Measurements from ENCODE around the gene GRAMD4. TPM values are rescaled to one million over a fixed set of nuclear protein-coding genes. Genes with fewer than 3 reads are reported as not detected.

GRAMD4 gene
- polyA plus RNA-seq, 1 of the 3 experiments (the other 2 are of a cell fraction): 15.5 TPM

DNA sequence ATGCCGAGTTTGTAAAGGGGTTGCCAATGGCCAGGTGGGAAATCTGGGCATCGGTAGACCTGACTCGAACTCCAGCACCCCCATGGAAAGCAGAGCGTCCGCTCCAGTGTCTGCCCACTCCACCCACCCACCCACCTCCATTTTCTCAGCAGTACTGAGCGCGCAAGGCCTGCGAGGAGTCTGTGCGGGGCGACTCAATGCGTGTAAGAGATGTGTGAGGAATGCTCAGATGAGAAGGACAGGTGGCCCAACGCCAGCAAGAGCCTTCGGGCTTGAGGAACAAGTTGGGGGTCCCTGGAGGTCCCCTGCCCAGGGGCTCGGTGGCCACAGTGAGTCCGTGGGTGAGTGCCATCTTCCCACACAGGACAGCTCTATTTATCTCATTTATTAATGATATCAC lies 67.3 kb downstream of the GRAMD4 start:
- no peaks in the 10 kb centered on the region for H3F3A ChIP-seq (replicated peaks; ENCODE audit: insufficient read depth)
- no peaks in the 10 kb centered on the region for H3K9me3 ChIP-seq
- no peaks in the 10 kb centered on the region for H3K27me3 ChIP-seq (ENCODE audit: insufficient read depth)
- ChIA-PET CTCF (interaction anchor here (2.5 kb wide), 1 partner anchor 124 kb away, joined by 17 read pairs; no protein-coding TSS in a partner anchor), POLR2A (no interaction called here)
- H3K9ac ChIP-seq: no peak overlapping the region
- WGBS (ENCODE audit: low lambda C conversion rate): 98% methylated on average over 14 of the region's 15 CpGs
- DNase-seq: no peak
- no peak overlapping the region for H3K4me2 ChIP-seq
- no peak for TF ChIP-seq FOXM1 (IDR thresholded peaks at IDR 0.05; ENCODE audit: low read depth)
- TF ChIP-seq ELF1 (IDR thresholded peaks at IDR 0.05): no peak
- TF ChIP-seq TCF12 (IDR thresholded peaks at IDR 0.05): no peak
- TF ChIP-seq, protein P1, sequence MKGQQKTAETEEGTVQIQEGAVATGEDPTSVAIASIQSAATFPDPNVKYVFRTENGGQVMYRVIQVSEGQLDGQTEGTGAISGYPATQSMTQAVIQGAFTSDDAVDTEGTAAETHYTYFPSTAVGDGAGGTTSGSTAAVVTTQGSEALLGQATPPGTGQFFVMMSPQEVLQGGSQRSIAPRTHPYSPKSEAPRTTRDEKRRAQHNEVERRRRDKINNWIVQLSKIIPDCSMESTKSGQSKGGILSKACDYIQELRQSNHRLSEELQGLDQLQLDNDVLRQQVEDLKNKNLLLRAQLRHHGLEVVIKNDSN (IDR thresholded peaks at IDR 0.05; ENCODE audit: borderline replicate concordance, low read depth): no peak
- TF ChIP-seq FOSL2 (IDR thresholded peaks at IDR 0.05; ENCODE audit: borderline replicate concordance, low read depth): no peak
- no peak for TF ChIP-seq IRF3 (IDR thresholded peaks at IDR 0.05; ENCODE audit: low read depth, low read length)
- no peak for TF ChIP-seq ZBTB33 (IDR thresholded peaks at IDR 0.05; ENCODE audit: borderline replicate concordance, low read depth)
- no peak for TF ChIP-seq POLR2AphosphoS5 (IDR thresholded peaks at IDR 0.05; ENCODE audit: low read depth, low read length)
- no peak for TF ChIP-seq GATA2 (CRISPR knock-in tag; IDR thresholded peaks at IDR 0.05)
- TF ChIP-seq USF2 (IDR thresholded peaks at IDR 0.05; ENCODE audit: borderline replicate concordance, low read depth, low read length): no peak
- no peak for TF ChIP-seq MAX (IDR thresholded peaks at IDR 0.05; ENCODE audit: low read depth)
- no peak for TF ChIP-seq NFIC (IDR thresholded peaks at IDR 0.05; ENCODE audit: borderline replicate concordance)
- TF ChIP-seq, protein P2, sequence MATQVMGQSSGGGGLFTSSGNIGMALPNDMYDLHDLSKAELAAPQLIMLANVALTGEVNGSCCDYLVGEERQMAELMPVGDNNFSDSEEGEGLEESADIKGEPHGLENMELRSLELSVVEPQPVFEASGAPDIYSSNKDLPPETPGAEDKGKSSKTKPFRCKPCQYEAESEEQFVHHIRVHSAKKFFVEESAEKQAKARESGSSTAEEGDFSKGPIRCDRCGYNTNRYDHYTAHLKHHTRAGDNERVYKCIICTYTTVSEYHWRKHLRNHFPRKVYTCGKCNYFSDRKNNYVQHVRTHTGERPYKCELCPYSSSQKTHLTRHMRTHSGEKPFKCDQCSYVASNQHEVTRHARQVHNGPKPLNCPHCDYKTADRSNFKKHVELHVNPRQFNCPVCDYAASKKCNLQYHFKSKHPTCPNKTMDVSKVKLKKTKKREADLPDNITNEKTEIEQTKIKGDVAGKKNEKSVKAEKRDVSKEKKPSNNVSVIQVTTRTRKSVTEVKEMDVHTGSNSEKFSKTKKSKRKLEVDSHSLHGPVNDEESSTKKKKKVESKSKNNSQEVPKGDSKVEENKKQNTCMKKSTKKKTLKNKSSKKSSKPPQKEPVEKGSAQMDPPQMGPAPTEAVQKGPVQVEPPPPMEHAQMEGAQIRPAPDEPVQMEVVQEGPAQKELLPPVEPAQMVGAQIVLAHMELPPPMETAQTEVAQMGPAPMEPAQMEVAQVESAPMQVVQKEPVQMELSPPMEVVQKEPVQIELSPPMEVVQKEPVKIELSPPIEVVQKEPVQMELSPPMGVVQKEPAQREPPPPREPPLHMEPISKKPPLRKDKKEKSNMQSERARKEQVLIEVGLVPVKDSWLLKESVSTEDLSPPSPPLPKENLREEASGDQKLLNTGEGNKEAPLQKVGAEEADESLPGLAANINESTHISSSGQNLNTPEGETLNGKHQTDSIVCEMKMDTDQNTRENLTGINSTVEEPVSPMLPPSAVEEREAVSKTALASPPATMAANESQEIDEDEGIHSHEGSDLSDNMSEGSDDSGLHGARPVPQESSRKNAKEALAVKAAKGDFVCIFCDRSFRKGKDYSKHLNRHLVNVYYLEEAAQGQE (IDR thresholded peaks at IDR 0.05; ENCODE audit: low read depth, low read length): no peak
- no peak for TF ChIP-seq SIN3A (IDR thresholded peaks at IDR 0.05; ENCODE audit: borderline replicate concordance, low read depth, low read length)
- no peak for TF ChIP-seq CTCF (IDR thresholded peaks at IDR 0.05)
- no peak for TF ChIP-seq JUND (IDR thresholded peaks at IDR 0.05)
- no peaks in the 10 kb centered on the region; a peak in 1 of 4 replicates for H3K4me1 ChIP-seq (ENCODE audit: control insufficient read depth in 1 of 2, insufficient read depth in 2 of 2, low read depth in 1 of 2, low read length in 1 of 2)
- no peaks in the 10 kb centered on the region for H4K20me1 ChIP-seq (ENCODE audit: insufficient read depth)
- no peaks in the 10 kb centered on the region for H3K9me2 ChIP-seq
- peaks cover 16 to 50% of the 10 kb centered on the region in 2 experiments for H3K36me3 ChIP-seq (replicated peaks in 1 of 2; ENCODE audit: control insufficient read depth in 1 of 2, insufficient read depth in 2 of 2, low read length in 1 of 2)
- H2AFZ ChIP-seq (ENCODE audit: low read depth): no peak overlapping the region
- H3K4me3 ChIP-seq (ENCODE audit: low read depth in 2 of 2, low read length in 1 of 2): no peak overlapping the region
- H3K79me2 ChIP-seq (ENCODE audit: insufficient read depth): no peaks in the 10 kb centered on the region
- no peak overlapping the region for H3K27ac ChIP-seq (ENCODE audit: low read depth in 2 of 2, low read length in 1 of 2)

Data from SK-N-SH (cell line).